Lung microvascular endothelial cell (primary cell): ENCODE measurements around the gene NARS2. TPM values are rescaled to one million over a fixed set of nuclear protein-coding genes. Genes with fewer than 3 reads are reported as not detected.
"Not testable (repeated sequence)": the region's sequence is repeated elsewhere in the genome, so short reads cannot be mapped to it uniquely, and the experiment has no call there.

Experiments used
- DNase-seq, 2 donors: peaks; one replicate each; pipeline versions ENCODE4 v3.0.0 to v3.0.0-alpha.2; 2010; ENCODE audit warnings: low read depth in 2 of 2
- total RNA-seq: library from RNA; depleted of rRNA; stranded (reverse); fragments of >200 nt; gene quantifications from 2 replicates; pipeline ENCODE4 v1.2.1, GENCODE V29; 2014

Gene NARS2
- total RNA-seq, 1 donor from 2014 or later, result 11.1 TPM

DNA sequence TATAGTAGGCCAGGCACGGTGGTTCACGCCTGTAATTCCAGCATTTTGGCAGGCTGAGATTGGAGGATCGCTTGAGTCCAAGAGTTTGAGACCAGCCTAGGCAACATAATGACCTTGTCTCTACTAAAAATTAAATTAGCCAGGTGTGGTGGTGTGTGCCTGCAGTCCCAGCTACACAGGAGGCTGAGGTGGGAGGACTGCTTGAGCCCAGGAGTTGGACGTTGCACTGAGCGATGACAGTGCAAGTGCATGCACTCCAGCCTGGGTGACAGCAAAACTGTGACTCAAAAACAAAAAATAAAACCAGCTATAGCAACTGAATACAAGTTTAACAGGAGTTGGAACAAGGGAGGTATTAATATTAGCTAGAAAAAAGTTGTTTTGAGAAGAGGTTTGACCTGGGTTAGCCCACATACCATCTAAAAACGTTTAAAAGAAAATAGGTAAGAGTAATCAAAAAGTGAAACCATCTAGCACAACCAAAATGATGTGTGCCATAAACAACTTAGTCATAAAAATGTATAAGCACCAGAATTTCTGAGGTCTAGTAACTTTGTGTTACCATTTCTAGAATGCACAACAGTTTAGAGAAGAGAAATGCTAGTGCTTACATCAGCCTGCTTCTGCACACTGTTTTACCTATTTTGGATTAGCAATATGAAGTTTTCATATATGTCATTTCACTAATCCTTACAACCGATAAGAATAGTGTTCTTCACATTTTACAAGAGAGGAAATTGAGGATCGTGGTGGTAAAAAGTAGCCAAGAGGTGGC lies 26.5 kb downstream of the NARS2 start:
- no peak for DNase-seq

DNA sequence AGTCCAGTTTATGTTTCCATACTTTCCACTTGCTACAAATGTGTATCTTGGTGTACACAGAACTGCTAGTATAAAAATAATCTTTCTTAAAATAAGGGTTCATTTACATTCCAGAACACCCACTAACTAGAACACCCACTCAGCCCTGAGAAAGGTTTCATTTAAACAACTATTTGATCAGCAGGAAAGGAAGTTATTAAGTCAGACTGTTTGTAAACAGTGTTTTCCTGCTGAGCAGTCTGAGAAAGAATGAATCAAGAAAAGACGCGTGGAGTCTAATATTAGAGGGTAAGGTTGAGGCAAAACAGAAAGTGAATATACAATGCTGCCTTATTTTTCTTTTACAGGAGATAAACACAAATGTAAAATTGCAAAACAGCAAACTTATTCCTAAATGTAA lies 32.7 kb downstream of the NARS2 start:
- peak in 1 of 2 donors; percentile 59 for DNase-seq

DNA sequence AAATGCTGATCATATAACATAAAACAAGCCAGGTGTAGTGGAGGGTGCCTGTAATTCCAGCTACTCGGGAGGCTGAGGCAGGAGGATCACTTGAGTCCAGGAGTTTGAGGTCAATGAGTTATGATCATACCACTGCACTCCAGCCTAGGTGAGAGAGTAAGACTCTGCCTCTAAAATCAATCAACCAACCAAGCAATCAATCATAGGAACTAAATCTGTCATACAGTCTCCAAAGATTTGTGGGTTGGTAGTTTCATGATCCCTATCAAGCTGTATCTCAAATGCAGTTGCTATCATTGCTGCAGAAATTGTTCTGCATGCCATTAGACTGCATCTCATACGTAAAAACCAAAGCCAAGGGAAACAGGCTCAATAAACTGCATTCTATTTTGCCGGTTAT lies 33.1 kb downstream of the NARS2 start:
- DNase-seq, result no peak

DNA sequence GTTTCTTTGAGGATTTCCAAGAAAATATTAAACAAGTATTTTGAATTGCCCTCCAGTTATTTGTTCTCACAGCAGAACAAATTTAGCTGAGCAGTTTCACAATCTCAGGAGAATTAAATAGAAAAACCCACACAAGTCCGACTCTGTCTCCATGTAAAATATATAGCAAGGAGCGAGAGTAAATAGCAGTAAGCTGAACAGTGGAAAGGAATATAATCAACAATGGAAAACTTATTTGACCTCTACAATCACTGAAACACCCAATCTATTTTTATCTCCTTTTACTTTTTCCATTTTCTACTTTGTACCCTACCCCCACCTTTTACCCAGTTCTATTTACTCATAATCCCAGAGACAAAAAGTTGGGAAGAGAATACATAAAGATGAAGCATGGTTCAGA lies 34.4 kb downstream of the NARS2 start:
- DNase-seq, result peak in 1 of 2 donors; percentile 36

DNA sequence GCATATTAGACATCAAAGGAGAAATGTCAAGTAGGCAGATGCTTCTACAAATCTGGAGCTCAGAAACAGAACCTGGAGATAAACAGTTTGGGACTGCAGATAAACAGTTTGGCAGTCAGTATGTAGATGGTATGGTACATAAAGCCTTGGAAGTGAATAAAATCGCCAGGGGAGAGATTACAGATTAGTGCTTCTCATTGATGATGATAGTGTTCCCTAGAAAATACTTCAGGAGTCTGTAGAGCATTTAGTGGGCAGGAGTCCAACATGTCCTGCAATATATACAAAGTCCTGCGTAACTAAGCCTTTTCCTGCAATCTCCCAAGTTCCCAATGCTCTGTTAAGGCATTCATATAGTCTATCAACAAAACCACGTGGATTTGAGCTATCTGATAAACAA lies 35.2 kb downstream of the NARS2 start:
- no peak for DNase-seq

DNA sequence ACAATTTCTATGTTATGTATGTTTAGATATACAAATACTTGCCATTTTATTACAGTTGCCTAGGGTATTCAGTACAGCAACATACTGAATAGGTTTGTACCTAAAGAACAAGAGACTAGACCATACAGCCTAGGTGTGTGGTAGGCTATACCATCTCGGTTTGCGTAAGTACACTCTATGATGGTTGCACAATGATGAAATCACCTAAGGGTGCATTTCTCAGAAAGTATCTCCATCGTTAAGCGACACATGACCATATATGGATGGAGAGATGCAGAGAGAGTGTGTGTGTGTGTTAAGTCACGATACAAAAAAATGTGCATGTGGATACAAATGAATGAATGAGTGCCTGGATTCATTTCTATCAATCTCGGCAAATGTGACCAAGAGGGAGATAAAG lies 37.7 kb downstream of the NARS2 start:
- no peak for DNase-seq

DNA sequence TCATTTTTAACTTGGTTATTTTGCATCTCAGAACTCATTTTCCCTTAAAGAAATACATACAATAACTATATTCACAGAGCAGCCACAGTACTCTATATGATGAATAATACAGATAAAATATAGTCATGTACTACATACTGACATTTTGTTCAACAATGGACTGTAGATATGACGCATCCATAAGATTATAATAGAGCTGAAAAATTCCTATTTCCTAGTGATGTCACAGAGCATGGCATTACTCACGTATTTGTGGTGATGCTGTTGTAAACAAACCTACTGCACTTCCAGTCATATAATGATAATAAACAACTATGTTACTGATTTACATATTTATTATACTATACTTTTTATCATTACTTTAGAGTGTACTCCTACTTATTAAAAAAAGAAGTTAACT lies 38.7 kb downstream of the NARS2 start:
- DNase-seq, result peak in 1 of 2 donors; percentile 75

DNA sequence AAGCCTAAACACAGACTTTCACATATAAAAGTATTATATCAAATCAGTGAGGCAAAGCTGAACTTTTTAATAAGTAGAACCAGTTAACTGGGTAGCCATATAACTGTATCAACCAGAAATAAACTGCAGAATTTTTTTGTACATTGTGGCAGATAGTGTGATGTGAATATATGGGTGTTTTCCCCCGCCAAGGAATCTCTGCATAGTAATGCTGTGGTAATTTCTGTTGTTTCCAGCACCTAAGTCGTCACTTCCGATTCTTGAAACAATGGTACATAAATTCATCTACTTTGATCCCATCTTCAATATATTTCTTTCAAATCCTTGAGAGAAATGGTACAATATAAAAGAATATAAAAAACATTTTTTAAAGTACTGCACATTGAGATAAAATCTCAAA lies 39.6 kb downstream of the NARS2 start:
- no peak for DNase-seq

DNA sequence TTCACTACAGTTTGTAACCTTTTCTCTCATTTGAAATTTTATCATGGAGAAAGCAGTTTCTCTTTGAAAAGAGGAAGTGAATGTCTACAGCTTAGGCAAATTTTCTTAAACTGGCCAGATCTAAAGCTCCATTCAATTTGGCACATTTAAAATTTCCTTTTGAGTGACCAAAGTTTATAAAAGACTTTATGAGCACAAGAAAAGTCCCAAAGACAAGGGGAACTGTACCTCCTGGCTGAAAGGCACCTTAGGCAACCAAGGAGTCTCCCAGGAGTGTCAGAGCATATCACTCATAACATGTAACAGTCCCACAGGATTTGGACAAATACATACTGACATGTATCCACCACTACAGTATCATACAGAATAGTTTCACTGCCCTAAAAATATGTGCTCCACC lies 41.3 kb downstream of the NARS2 start:
- DNase-seq, result no peak

DNA sequence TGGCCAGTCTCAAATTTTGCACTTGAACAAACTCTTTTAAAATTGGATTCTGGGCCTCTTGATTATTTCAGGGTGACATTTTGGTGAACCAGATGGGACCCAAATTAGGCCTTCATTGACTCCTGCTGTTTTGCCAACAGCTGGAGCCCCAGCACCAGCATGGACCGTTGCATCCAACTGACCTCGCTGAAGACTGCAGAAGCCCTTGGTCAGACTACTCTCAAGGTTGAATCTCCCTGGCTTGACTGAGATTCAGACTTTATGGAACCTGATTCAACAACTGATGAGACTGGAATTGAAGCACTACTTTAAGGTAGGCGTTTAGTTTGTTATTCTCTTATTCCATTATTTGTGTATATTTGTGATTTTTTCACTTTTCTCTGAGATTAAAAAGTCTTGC lies 41.7 kb downstream of the NARS2 start:
- DNase-seq, result no peak

DNA sequence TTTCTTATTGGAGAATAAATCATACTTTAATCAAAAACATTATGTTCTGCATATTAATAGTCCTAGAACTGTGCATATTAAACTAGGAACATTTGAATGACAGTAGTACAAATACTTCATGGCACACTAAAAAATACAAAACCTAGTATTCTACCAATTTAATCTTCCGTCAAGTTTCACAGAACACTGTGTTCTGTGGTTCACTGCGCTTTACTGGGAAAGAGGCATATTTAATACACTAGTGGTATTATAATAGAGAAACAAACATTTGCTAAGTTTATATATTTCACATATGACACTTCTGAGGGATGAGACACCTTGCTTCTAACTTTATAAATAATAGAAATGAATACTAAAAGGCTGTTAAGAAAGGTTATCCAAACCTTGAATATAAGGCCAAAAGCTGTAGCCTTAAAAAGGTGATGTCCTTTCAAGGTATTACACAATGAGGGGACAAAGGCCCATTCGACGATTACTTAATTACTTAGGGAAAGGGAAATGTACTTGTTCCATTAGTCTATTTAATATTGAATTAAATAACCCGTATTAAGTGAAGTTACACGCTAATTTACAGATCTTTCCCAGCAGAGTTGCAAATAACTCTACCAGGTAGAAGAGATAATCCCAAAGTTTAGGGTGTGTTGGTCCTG lies 48.0 kb downstream of the NARS2 start:
- no peak for DNase-seq

DNA sequence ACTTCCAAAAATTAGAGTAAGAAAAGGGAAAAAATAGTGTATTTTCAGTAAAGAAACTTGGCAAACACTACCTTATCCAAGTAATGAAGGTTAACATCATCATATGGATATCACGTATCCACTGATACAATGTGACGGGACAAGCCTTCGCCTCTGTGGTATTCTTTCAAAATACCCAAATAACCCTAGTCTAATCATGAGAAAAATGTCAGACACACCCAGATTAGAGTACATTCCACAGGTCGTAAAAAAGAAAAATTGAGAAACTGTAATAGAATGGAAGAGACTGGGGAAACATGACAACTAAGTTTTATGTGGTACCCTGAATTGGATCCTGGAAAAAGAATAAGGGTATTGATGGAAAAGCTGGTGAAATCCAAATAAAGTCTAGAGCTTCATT lies 48.9 kb downstream of the NARS2 start:
- no peak for DNase-seq

DNA sequence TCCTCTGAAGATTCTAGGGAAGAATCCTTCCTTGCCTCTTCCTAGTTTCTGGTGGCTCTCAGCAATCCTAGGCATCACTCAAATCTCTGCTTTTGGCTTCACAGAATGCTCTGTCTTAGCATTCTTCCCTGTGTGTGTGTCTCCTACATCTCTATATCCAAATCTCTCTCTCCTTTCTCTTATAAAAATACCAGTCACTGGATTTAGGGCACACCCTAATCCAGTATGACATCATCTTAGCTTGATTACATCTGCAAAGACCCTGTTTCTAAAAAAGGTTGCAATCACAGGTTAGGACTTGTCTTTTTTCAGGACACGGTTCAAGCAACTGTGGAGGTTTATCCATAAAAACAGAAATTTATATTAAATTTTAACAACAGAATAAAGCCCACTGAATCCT lies 54.4 kb downstream of the NARS2 start:
- DNase-seq, result no peak

DNA sequence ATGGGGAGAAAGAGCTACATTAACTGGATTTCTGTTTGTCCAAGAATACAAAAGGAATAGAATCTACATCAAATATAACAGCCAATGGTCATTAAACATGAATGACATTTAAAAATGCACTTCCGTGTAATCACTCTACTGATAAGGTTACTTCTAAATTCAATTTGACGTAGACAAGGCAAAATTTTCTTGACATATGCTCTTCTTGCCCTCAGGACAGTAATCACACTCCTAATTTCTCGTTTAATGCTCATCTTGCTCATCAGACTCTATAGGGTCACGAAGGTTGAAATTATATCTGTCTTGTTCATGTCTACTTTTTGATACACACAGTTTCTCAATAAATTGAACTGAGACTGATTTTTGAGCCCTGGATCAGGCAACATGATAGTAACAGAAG lies 58.4 kb downstream of the NARS2 start:
- DNase-seq, result no peak

DNA sequence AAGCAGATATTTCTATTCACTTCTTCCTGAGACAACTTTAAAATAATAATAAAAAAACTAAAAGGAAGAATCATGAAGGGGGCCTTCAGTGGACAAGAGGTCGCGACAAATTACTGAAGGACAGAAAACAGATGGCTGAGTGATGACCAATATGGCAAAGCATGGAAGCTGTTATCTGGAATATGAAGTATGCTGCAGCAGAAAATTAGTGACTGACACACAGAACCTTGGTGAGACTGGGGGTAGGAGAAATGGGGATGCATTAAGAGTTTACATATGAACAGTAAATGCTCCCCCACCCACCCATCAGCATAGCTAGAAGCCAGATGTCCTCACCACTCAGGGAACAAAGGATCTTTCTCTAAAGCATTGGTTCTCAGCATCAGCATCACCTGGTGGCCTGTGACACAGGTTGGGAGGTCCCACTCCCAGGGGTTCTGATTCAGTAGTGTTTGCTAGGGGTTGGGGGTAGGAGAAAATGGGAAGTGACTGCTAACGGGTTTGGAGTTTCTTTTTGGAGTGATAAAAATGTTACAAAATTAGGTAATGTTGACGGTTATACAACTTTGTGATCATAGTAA lies 59.7 kb downstream of the NARS2 start:
- no peak for DNase-seq

DNA sequence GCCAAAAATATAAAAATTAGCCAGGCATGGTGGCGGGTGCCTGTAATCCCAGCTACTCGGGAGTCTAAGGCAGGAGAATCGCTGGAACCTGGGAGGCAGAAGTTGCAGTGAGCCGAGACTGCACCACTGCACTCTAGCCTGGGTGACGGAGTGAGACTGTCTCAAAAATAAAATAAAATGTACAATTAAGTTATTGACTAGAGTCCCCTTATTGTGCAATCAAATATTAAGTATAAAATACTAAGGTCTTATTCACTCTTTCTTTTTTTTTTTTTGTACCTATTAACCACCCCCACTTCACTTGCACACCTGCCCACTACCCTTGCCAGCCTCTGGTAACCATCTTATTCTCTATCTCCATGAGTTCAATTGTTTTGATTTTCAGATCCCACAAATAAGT lies 61.6 kb downstream of the NARS2 start:
- not testable (repeated sequence) for DNase-seq

DNA sequence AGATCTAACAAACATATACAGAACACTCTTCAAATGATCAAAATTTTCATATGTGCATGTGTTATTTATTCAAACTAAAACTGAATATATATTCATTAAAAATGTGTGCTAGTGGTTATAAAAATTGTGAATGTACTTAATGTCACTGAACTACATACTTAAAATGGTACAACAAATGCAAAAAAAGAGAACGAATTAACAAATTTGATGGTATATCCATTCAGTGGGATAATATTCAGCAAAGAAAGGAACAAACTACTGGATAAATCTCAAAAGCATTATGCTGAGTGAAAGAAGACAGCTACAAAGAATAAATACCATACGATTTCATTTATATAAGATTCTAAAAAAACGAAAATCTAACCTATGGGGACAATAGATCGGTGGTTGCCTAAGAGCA lies 64.1 kb downstream of the NARS2 start:
- no peak for DNase-seq

DNA sequence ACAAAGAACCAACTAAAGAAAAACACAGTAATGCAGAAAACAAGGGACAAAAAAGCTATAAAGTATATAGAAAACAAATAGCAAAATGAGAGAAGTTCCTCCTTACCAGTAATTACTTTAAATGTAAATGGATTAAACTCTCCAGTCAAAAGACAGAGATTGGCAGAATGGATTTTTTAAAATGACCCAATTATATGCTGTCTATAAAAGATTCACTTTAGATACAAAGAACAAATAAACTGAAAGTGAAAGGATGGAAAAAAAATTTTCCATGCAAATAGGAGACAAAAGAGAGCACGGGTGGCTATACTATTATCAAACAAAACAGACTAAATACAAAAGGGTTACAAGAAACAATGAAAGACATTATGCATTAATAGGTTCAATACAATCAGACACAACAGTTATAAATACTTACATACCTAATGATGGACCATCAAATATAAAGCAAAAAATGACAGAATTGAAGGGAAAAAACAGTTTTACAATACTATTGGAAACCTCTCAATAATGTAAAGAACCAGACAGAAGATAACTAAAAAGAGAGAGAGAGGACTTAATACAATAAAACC lies 64.6 kb downstream of the NARS2 start:
- peak in 1 of 2 donors; percentile 1 for DNase-seq

DNA sequence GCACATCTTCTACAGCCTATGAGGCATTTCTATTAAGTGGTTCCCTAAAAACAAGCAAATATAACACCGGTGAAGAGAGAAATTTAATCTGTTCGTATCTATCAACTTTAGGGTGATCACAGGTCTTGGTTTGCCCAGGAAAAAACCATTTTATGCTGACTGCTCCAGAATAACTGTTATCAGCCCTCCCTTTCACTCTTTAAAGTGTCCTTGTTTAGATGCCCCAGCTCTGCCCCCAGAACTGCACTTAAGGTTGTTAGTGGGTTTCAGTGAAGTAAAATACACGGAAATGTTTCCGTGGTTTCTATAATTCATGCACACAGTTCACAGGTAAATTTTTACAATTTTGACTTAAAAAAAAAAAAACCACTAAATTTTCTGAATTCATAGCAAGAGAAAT lies 70.0 kb downstream of the NARS2 start:
- DNase-seq, result no peak

DNA sequence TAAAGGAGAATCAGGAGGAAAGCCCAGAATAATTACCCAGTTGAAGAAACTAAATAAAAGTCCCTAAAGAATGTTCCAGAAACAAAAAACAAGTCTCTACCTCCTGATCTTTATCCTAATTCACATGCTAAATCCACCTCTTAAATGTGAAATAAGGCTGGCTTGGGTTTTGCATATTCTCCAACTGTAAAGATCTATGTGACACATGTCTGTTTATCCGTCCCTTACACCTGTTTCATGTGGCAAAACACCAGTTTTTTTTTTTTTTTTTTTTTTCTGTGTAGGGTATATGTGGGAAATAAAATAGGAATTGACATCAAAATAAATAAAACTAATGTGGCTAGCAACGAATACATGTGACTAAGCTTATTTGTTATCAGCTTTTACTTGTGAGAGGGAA lies 70.5 kb downstream of the NARS2 start:
- no peak for DNase-seq

DNA sequence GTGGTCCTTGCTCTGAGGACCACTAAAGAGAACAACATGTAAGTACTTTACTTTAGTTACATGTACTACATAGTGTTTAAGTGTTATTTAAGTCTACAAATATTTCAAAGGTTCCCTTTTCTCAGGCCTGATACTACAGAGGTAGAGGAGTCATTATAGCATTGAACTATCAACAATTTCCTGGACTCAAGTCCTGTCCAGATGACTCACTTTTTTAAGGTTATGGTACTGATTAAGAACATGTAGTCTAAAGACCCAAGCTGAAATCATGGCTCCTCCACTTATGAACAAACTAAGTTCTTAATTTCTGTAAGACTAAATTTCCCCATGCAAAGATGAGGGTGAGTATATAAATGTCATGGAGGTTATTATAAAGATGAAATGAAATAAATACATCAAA lies 74.7 kb downstream of the NARS2 start:
- DNase-seq, result peak in 1 of 2 donors; percentile 25

DNA sequence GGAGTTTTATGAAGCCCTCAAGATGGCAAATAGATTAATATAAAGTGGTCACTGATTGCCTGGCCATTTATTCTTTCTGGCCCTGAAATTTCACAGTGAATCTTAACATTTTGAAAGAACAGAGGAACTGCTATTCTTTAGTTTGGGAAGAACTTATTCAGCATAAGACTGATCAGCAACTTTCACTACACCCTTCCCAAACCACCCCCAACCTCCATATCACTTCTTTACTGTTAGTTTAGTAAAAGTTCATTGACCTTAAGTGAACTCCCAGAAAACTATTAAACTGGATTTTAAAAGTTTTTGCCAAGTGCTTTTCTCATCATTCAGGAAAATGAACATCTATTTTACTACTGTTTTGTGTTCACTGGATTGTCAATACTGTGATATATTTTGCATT lies 77.4 kb downstream of the NARS2 start:
- DNase-seq, result no peak
